GM12873 (cell line): ENCODE data around the gene FANCG.

Experiments used
- TF ChIP-seq, protein P1 (sequence below): IDR thresholded peaks from 2 replicates; pipeline ENCODE4 v1.5.1; 2012; ENCODE audit warnings: low read depth, mild to moderate bottlenecking, moderate library complexity, low read length, control low read depth; ENCODE audit not compliant: insufficient read depth; ENCODE audit errors: missing control alignments

The FANCG gene

DNA sequence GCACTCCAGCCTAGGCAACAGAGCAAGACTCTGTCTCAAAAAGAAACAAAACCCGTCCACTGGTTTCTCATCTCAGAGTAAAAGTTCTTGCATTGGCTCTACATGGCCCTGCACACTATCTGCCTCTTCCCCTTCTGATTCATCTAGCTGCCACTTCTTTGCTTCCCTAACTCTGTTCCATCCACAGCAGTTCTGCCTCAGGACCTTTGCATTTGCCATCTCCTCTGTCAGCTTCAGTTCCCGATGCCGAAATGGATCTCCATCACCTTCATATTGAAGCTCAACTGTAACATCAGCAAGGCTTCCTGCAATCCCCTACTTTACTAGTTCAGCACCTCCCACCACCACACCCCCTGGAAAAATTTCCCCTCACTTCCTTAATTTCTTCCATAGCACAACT lies 17.8 kb upstream of the FANCG start:
- TF ChIP-seq, protein P1, sequence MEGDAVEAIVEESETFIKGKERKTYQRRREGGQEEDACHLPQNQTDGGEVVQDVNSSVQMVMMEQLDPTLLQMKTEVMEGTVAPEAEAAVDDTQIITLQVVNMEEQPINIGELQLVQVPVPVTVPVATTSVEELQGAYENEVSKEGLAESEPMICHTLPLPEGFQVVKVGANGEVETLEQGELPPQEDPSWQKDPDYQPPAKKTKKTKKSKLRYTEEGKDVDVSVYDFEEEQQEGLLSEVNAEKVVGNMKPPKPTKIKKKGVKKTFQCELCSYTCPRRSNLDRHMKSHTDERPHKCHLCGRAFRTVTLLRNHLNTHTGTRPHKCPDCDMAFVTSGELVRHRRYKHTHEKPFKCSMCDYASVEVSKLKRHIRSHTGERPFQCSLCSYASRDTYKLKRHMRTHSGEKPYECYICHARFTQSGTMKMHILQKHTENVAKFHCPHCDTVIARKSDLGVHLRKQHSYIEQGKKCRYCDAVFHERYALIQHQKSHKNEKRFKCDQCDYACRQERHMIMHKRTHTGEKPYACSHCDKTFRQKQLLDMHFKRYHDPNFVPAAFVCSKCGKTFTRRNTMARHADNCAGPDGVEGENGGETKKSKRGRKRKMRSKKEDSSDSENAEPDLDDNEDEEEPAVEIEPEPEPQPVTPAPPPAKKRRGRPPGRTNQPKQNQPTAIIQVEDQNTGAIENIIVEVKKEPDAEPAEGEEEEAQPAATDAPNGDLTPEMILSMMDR: no peak

DNA sequence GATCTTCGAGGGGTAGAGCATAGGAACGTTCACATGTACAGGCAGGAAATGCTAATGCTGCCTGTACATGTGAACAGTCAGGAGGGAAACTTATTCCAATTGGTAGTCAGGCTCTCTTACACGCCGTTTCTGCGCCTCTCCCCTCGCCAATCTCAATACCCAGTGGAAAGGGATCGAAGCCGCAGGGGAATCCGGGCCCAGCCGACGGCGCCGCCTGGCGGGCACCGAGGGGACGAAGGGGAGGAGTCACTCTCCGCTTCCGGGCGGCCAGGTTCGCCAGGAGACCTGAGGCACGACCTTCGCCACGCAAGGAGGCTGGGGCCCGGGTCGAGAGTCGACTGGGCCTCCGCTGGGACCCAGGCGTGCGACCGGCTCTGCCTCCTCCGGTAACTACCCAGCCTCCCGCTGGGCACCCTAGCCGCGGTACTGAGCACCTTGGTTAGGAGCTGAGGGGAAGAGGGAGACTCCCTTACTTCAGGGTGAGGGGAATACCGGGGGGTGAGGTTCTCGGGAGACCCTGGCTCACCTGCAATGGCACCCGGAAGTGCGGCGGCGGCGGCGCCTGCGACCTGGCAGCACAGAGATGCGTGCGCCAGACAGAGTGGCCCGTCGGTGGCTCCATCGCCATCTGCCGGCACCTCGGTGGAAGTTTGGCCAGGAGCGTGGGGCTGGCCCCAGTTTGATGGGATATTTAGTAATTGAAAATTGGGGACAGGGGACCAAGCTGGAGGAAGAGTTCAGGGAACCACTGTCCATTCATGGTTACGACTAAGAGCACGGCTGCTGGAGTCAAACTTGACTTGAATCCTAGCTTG lies 16.5 kb upstream of the FANCG start, which contains the start of gene PIGO:
Gene PIGO (minus strand): TSS at position 557 of the 815 bp plus-strand sequence. CDS start 1,026 bp downstream, outside the sequence.
- TF ChIP-seq, protein P1: peak; percentile 91

DNA sequence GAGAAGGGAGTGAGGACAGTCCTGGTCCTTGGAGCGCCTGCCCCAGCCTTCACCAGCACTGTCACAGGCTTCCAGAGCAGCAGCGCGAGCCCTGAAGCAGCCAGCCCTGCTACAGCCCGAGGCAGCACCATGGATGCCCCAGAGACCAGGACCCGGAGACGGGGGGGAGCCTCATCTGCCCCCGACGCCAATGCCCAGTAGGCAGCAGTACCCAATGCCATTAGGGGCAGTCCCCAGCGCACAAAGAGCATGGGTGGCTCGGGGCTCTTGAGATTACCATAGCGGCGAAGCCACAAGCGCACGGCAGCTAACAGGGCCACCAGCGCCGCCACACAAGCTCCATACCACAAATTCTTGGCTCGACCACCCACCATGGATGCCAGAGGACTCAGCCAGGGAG lies 11.8 kb upstream of the FANCG start:
- TF ChIP-seq, protein P1: no peak

DNA sequence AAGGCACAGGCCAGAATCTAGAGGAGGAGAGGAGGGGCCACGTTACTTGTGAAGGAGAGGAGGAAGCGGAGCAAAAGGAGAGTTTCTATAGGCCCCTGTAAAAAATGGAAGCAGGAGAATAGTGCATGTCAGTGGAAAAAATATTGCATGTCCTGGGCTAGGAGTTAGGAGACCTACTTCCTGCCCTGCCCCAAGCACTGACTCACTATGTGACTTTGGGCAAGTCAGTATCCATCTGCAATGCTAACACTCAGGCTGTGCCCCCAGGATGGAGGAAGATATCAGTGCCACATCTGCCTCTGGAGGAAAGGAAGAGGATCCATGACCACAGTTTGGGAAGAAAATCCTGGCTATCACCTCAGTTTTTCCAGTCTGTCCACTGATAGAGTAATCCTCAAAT lies 9.7 kb upstream of the FANCG start:
- TF ChIP-seq, protein P1: no peak

DNA sequence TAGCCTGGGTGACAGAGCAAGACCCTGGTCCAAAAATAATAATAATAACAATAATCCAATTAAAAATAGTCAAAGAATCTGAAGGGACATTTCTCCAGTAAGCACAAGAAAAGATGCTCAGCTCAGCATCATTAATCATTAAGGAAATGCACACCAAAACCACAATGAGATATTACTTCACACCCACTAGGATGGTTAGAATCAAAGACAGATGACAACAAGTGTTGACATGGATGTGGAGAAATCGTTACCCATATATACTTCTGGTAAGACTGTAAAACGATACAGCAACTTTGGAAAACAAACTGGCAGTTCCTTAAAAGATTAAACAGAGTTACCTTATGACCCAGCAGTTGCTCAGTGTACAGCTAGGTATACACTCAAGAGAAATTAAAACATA lies 5.3 kb upstream of the FANCG start:
- TF ChIP-seq, protein P1: no peak

DNA sequence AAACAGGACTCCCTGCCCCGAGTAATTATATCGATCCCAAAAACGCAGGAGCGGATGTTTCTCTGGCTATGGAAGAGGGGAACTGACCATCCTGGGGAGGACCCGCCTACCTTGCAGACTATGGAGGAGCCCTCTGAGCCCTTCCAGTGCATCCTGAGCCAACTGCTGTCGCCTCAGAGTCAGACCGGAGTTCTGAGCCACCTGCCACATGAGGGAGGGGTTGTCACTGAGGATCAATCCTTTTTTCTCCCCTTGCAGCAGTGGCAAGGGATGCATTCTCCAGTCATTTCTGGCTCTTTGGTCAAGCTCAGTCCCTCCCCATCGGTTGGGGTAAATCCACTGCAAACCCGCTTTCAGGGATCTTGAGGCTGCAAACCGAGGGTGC lies 709 bp downstream of the FANCG start:
- TF ChIP-seq, protein P1: no peak

DNA sequence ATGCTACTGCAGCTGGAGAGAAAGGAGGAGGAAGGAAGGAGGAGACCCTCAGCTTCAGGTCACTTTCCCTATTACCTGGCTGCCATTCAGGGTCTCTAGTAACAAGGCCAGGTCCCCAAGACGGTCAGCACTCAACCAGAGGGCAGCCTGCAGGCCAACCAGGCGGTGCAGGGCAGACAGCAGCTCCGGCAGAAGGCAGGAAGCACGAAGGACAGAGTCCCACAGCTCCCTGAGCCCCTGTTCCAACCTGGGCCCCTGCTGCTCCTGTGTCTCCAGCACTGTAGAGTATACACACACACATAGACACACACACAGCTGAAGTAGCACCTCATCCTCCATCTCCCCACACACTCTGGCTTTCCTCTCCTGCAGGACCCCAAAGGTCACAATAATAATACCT lies 1.7 kb downstream of the FANCG start:
- TF ChIP-seq, protein P1: no peak
